Measurements from ENCODE around the gene DTNB. TPM values are rescaled to one million over a fixed set of nuclear protein-coding genes. Genes with fewer than 3 reads are reported as not detected.
"Not testable (repeated sequence)": the region's sequence is repeated elsewhere in the genome, so short reads cannot be mapped to it uniquely, and the experiment has no call there.

Gene DTNB
- 10 to 100 TPM; 18.0 to 21.0 (median 20.2) TPM for polyA plus RNA-seq (ENCODE audit: insufficient read length in 3 of 3)
- long read RNA-seq, donor 1 = 0 reads
- long read RNA-seq, donor 2 = 0 reads
- long read RNA-seq, donor 3, partial matches to known transcripts = 0 of 1 reads
- long read RNA-seq, donor 3, other reads (novel, unspliced or antisense) = 0 of 1 reads
- long read RNA-seq, donor 4, partial matches to known transcripts = 0 of 2 reads
- long read RNA-seq, donor 4, other reads (novel, unspliced or antisense) = 0 of 2 reads
- long read RNA-seq, donor 5 = 0 reads
- long read RNA-seq, donor 6 = 0 reads
- long read RNA-seq, donor 7, partial matches to known transcripts = 0 of 1 reads
- long read RNA-seq, donor 7, other reads (novel, unspliced or antisense) = 0 of 1 reads
- long read RNA-seq, donor 8, partial matches to known transcripts = 0 of 2 reads
- long read RNA-seq, donor 8, other reads (novel, unspliced or antisense) = 0 of 2 reads
- long read RNA-seq, donor 9, partial matches to known transcripts = 0 of 2 reads
- long read RNA-seq, donor 9, other reads (novel, unspliced or antisense) = 0 of 2 reads
- long read RNA-seq, donor 10 = 0 reads
- long read RNA-seq, donor 11, partial matches to known transcripts = 0 of 3 reads
- long read RNA-seq, donor 11, other reads (novel, unspliced or antisense) = 0 of 3 reads
- long read RNA-seq, donor 12 = 0 reads
- long read RNA-seq, donor 13, partial matches to known transcripts = 0 of 2 reads
- long read RNA-seq, donor 13, other reads (novel, unspliced or antisense) = 0 of 2 reads
- long read RNA-seq, donor 14, partial matches to known transcripts = 0 of 2 reads
- long read RNA-seq, donor 14, other reads (novel, unspliced or antisense) = 0 of 2 reads
- long read RNA-seq, donor 15 = 0 reads
- long read RNA-seq, donor 16, partial matches to known transcripts = 0 of 1 reads
- long read RNA-seq, donor 16, other reads (novel, unspliced or antisense) = 0 of 1 reads

GRCh38 chr2:25673300-25674076 lies at the start of gene DTNB:
Gene DTNB, minus strand, starts transcription at chr2:25673577. Its CDS starts 20,917 bp downstream, at chr2:25652660.
- peak in 8 of 11 donors; percentile 46 to 80 (median 73) for DNase-seq (ENCODE audit: extremely low read depth in 1 of 11, low read depth in 9 of 11, low spot score in 4 of 11)

GRCh38 chr2:25722224-25722623 lies 48.8 kb upstream of the DTNB start:
- no peak for DNase-seq (ENCODE audit: extremely low read depth in 1 of 11, low read depth in 9 of 11, low spot score in 4 of 11)

- DNase-seq (ENCODE audit: extremely low read depth in 1 of 11, low read depth in 9 of 11, low spot score in 4 of 11) = no peak
These were observed 47.2 kb upstream of the DTNB start for GRCh38 chr2:25720575-25720974.

- no peak for DNase-seq (ENCODE audit: extremely low read depth in 1 of 11, low read depth in 9 of 11, low spot score in 4 of 11)
These were observed 41.4 kb upstream of the DTNB start for GRCh38 chr2:25714740-25715139.

GRCh38 chr2:25712455-25712854 lies 39.1 kb upstream of the DTNB start:
- no peak for DNase-seq (ENCODE audit: extremely low read depth in 1 of 11, low read depth in 9 of 11, low spot score in 4 of 11)

GRCh38 chr2:25711675-25712354 lies 38.4 kb upstream of the DTNB start:
- no peak for DNase-seq (ENCODE audit: extremely low read depth in 1 of 11, low read depth in 9 of 11, low spot score in 4 of 11)

GRCh38 chr2:25710750-25711149 lies 37.4 kb upstream of the DTNB start:
- no peak for DNase-seq (ENCODE audit: extremely low read depth in 1 of 11, low read depth in 9 of 11, low spot score in 4 of 11)

GRCh38 chr2:25709349-25709748 lies 36.0 kb upstream of the DTNB start:
- no peak for DNase-seq (ENCODE audit: extremely low read depth in 1 of 11, low read depth in 9 of 11, low spot score in 4 of 11)

- no peak for DNase-seq (ENCODE audit: extremely low read depth in 1 of 11, low read depth in 9 of 11, low spot score in 4 of 11)
These were observed 34.7 kb upstream of the DTNB start for GRCh38 chr2:25707927-25708590.

GRCh38 chr2:25705575-25705974 lies 32.2 kb upstream of the DTNB start:
- DNase-seq (ENCODE audit: extremely low read depth in 1 of 11, low read depth in 9 of 11, low spot score in 4 of 11) = not testable (repeated sequence)

GRCh38 chr2:25701801-25702200 lies 28.4 kb upstream of the DTNB start:
- DNase-seq (ENCODE audit: extremely low read depth in 1 of 11, low read depth in 9 of 11, low spot score in 4 of 11) = no peak

GRCh38 chr2:25700221-25700660 lies 26.9 kb upstream of the DTNB start:
- DNase-seq (ENCODE audit: extremely low read depth in 1 of 11, low read depth in 9 of 11, low spot score in 4 of 11) = no peak

GRCh38 chr2:25699216-25699615 lies 25.8 kb upstream of the DTNB start:
- no peak for DNase-seq (ENCODE audit: extremely low read depth in 1 of 11, low read depth in 9 of 11, low spot score in 4 of 11)

GRCh38 chr2:25698752-25699151 lies 25.4 kb upstream of the DTNB start:
- DNase-seq (ENCODE audit: extremely low read depth in 1 of 11, low read depth in 9 of 11, low spot score in 4 of 11) = no peak

GRCh38 chr2:25697559-25698341 lies 24.4 kb upstream of the DTNB start:
- DNase-seq (ENCODE audit: extremely low read depth in 1 of 11, low read depth in 9 of 11, low spot score in 4 of 11) = no peak

- DNase-seq (ENCODE audit: extremely low read depth in 1 of 11, low read depth in 9 of 11, low spot score in 4 of 11) = no peak
These were observed 19.5 kb upstream of the DTNB start for GRCh38 chr2:25692737-25693445.

GRCh38 chr2:25692143-25692542 lies 18.8 kb upstream of the DTNB start:
- DNase-seq (ENCODE audit: extremely low read depth in 1 of 11, low read depth in 9 of 11, low spot score in 4 of 11) = no peak
